ENCODE data around the gene BAZ1A. TPM values are rescaled to one million over a fixed set of nuclear protein-coding genes. Genes with fewer than 3 reads are reported as not detected.

BAZ1A gene
- total and polyA plus RNA-seq, 12 donors, result 3.8 to 14.5 (median 5.2) TPM

DNA sequence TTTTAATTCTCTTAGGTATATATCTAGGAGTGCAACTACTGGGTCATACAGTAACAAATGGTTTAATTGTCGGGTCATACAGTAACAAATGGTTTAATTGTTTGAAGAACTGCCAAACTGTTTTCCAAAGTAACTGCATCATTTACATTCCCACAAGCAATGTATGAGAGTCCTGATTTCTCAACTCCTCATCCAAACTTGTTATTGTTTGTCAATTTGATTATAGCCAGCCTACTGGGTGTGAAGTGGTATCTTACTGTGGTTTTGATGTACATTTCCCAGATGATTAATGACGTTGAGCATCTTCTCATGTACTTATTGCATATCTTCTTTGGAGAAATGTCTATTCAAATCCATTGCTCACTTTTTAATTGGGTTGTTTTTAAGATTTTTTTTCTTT, 93.1 kb downstream of the BAZ1A start:
- DNase-seq (no peak), ATAC-seq (no peak)
- TF ChIP-seq, protein P1, sequence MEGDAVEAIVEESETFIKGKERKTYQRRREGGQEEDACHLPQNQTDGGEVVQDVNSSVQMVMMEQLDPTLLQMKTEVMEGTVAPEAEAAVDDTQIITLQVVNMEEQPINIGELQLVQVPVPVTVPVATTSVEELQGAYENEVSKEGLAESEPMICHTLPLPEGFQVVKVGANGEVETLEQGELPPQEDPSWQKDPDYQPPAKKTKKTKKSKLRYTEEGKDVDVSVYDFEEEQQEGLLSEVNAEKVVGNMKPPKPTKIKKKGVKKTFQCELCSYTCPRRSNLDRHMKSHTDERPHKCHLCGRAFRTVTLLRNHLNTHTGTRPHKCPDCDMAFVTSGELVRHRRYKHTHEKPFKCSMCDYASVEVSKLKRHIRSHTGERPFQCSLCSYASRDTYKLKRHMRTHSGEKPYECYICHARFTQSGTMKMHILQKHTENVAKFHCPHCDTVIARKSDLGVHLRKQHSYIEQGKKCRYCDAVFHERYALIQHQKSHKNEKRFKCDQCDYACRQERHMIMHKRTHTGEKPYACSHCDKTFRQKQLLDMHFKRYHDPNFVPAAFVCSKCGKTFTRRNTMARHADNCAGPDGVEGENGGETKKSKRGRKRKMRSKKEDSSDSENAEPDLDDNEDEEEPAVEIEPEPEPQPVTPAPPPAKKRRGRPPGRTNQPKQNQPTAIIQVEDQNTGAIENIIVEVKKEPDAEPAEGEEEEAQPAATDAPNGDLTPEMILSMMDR (IDR thresholded peaks at IDR 0.05), result no peak
- no peaks in the 10 kb centered on the region for H3K27me3 ChIP-seq
- no peak overlapping the region for H3K27ac ChIP-seq
- no peaks in the 10 kb centered on the region for H3K9me3 ChIP-seq
- WGBS, 2 donors, result 81 to 90% methylated on average over 2 of the region's 2 CpGs
- H3K36me3 ChIP-seq, result peaks cover 0 to 98% (median 10%) of the 10 kb centered on the region in 9 donors
- intact Hi-C loops (cut with DNase I), result no loop called here
- no peak overlapping the region for H3K4me3 ChIP-seq
- peaks cover 0 to 16% (median 0%) of the 10 kb centered on the region in 9 donors for H3K4me1 ChIP-seq

DNA sequence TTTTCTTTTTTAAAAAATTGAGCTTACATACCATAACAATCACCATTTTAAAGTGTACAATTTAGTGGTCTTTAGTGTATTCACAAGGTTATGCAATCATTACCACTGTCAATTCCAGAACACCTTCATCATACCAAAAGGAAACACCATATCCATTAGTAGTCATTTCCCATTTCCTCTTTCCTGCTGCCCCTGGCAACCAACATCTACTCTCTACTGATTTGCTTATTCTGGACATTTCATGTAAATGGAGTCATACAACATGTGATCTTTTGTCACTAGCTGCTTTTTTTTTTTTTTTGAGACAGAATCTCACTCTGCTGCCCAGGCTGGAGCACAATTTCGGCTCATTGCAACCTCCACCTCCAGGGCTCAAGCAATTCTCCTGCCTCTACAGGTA, 93.9 kb downstream of the BAZ1A start:
- intact Hi-C loops (cut with DNase I), result no loop called here
- 89 to 100% methylated on average over 1 of the region's 1 CpG for WGBS, 2 donors
- no peak overlapping the region for H3K4me3 ChIP-seq
- TF ChIP-seq, protein P1 (IDR thresholded peaks at IDR 0.05), result no peak
- H3K27ac ChIP-seq, result peak overlapping the region in 1 of 10 donors; percentile 37
- no peaks in the 10 kb centered on the region for H3K9me3 ChIP-seq
- peaks cover 0 to 16% (median 0%) of the 10 kb centered on the region in 9 donors for H3K4me1 ChIP-seq
- H3K36me3 ChIP-seq, result peaks cover 0 to 99% (median 10%) of the 10 kb centered on the region in 9 donors
- no peaks in the 10 kb centered on the region for H3K27me3 ChIP-seq
- ATAC-seq (peak in 5 of 8 donors; percentile 44 to 84 (median 53)), DNase-seq (no peak)

DNA sequence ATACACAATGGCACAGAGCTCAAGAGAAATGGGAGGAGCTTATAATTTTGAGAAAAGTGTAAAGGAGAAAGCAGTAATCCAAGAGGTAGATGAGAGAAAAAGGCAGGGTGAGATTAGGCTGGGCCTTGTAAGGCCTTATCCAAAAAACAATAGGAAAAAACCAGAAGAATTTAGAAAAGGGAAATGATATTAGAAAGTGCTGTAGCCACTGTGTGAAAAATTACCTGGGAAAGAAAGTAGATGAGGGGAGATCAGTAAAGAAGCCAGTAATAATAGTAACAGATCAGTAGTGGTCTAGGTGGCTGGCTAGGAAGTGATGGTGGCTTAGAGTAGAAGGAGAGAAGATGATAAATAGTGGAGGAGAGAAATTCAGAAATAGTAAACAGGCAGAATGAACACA, 94.5 kb downstream of the BAZ1A start:
- Histone ChIP-seq H3K27ac (peak overlapping the region in 1 of 10 donors; percentile 5), H3K4me1 (peaks cover 0 to 16% (median 0%) of the 10 kb centered on the region in 9 donors), H3K4me3 (no peak overlapping the region), H3K27me3 (no peaks in the 10 kb centered on the region), H3K36me3 (peaks cover 0 to 99% (median 15%) of the 10 kb centered on the region in 9 donors), H3K9me3 (no peaks in the 10 kb centered on the region)
- ATAC-seq (no peak), DNase-seq (no peak)
- TF ChIP-seq, protein P1 (IDR thresholded peaks at IDR 0.05), result no peak
- intact Hi-C loops (cut with DNase I), result no loop called here

DNA sequence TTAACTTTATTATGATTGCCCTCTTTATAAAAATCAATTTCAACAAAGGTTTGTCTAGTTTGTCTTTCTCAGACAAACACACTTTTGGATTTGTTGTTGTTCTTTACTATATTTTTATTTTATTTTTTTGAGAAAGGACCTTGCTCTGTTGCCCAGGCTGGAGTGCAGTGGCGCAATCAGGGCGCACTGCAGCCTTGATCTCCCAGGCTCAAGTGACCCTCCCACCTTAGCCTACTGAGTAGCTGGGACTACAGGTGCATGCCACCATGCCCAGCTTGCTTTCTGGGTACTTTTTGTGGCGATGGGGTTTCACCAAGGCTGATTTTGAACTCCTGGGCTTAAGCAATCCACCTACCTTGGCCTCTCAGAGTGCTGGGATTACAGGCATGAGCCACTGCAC, 96.4 kb downstream of the BAZ1A start:
- TF ChIP-seq, protein P1 (IDR thresholded peaks at IDR 0.05), result no peak
- no peak overlapping the region for H3K27ac ChIP-seq
- H3K9me3 ChIP-seq, result no peaks in the 10 kb centered on the region
- intact Hi-C loops (cut with DNase I), result no loop called here
- no peak overlapping the region for H3K4me3 ChIP-seq
- peaks cover 0 to 99% (median 15%) of the 10 kb centered on the region in 9 donors for H3K36me3 ChIP-seq
- H3K4me1 ChIP-seq, result peaks cover 0 to 16% (median 0%) of the 10 kb centered on the region in 9 donors
- WGBS, 2 donors, result 97 to 99% methylated on average over 3 of the region's 3 CpGs
- H3K27me3 ChIP-seq, result no peaks in the 10 kb centered on the region
- no peak for DNase-seq
- ATAC-seq, result no peak
